Heart left ventricle (tissue), 13 donors: ENCODE measurements around the gene NR0B2.

Experiments
- CTCF ChIP-seq, 12 donors: fragments of 200-600 bp; sonication (generic) in 4 of 12; IDR thresholded peaks; one replicate each; pipeline versions ENCODE4 v1.5.0 to v1.8.0; 2018 to 2022; ENCODE audit warnings: antibody characterized with exemption in 12 of 12, mild to moderate bottlenecking in 5 of 12
- POLR2A ChIP-seq, 2 donors: fragments of 450-650 bp; IDR thresholded peaks; one replicate each; pipeline ENCODE4 v1.6.1; 2017; ENCODE audit warnings: antibody characterized with exemption in 2 of 2, mild to moderate bottlenecking in 2 of 2, moderate library complexity in 2 of 2
- donor health status: ischemic (EF 13 %, LVEDD 7.1; RV severe dilation, severe dysfunction).
- donor health status: DM: no; HTN: yes; CAD: no.
- donor health status: DM: no; HTN: no; CAD: no.
- donor health status: ischemic (EF 25% LVEDD 6.9; RV normal size, moderate dysfunction).
- donor health status: ischemic (EF 25% LVEDD 5.7; RV mildly dilated, moderate dysfunction).
- donor health status: ischemic (EF 35%, LVEDD 5.7; RV mildly dilated, moderate dysfunction).
- donor health status: nonischemic (EF 11% LVEDD 7.7; RV severe dilation, severe dysfunction).
- donor health status: DM: yes; HTN: yes; CAD: no.
- donor health status: PGD.
- donor health status: ischemic (EF 29% LVEDD 5.4; RV normal size, mild dysfunction).
- donor health status: nonischemic (EF 23%, LVEDD 6.1; RV moderate dilation, normal function).

GRCh38 chr1:26946270-26946669 is 32.5 kb upstream of the NR0B2 start:
- TF ChIP-seq POLR2A (IDR thresholded peaks at IDR 0.05) (no peak), CTCF (IDR thresholded peaks at IDR 0.05) (no peak)
